Measurements from ENCODE around the gene CLN3. TPM values are rescaled to one million over a fixed set of nuclear protein-coding genes. Genes with fewer than 3 reads are reported as not detected.
A peak's percentile ranks its signal among the peaks of the same experiment; 100 is the strongest.

CLN3 gene
- total and polyA plus RNA-seq, 9 of the 15 experiments (the other 6 are each of a cell fraction or from before 2014, with no cell fraction given): 2.5 to 27.1 (median 11.6) TPM

GRCh38 chr16:28514246-28514645 is 22.4 kb upstream of the CLN3 start:
- FAIRE-seq: no peak
- ATAC-seq: no peak; the same call in 2 of the 3 replicates
- Histone ChIP-seq H3K27me3 (ENCODE audit: control insufficient read depth in 2 of 2, insufficient read depth in 2 of 2, low read length in 2 of 2) (no peaks in the 10 kb centered on the region; a peak in 1 of 5 replicates), H3K27ac (ENCODE audit: extremely low read depth, low read depth, low read length) (no peak overlapping the region), H3K9me1 (ENCODE audit: control insufficient read depth, insufficient read depth, low read length) (no peaks in the 10 kb centered on the region), H3K9ac (ENCODE audit: insufficient read depth in 1 of 2, low read depth in 2 of 2, low read length in 2 of 2) (peak overlapping the region in 1 of 2 experiments; percentile 52; a peak in 1 of 4 replicates), H2AFZ (ENCODE audit: low read depth, low read length) (no peak overlapping the region), H3K4me3 (no peak overlapping the region), H3K79me2 (ENCODE audit: control insufficient read depth, insufficient read depth, low read length) (no peaks in the 10 kb centered on the region), H3K9me3 (replicated peaks; ENCODE audit: control insufficient read depth, insufficient read depth, low read depth, low read length) (no peaks in the 10 kb centered on the region), H3K4me1 (replicated peaks in 1 of 2; ENCODE audit: control insufficient read depth in 2 of 2, insufficient read depth in 2 of 2, low read length in 2 of 2) (peaks cover 0 to 4% of the 10 kb centered on the region in 2 experiments; a peak in 2 of 5 replicates), H3K36me3 (ENCODE audit: control insufficient read depth, insufficient read depth, low read length) (no peaks in the 10 kb centered on the region), H3K4me2 (ENCODE audit: insufficient read depth, low read length) (no peak overlapping the region), H4K20me1 (replicated peaks; ENCODE audit: control insufficient read depth, insufficient read depth, low read length) (no peaks in the 10 kb centered on the region)
- ChIA-PET CTCF (ENCODE audit: low intra/inter-chr PET ratio) (no interaction called here), POLR2A (no interaction called here)
- BruUV-seq (replicated peaks): no TSS peak
- in situ Hi-C loops (cut with MboI): no loop called here
- WGBS (ENCODE audit: insufficient coverage, low coverage, missing lambda C conversion rate): 60% methylated on average over 7 of the region's 7 CpGs
- intact Hi-C loops (cut with micrococcal nuclease): no loop called here
- DNase-seq (ENCODE audit: extremely low read depth in 1 of 4, low spot score in 3 of 4): no peak
- no peak for TF ChIP-seq SRSF7 (optimal IDR thresholded peaks at IDR 0.05; ENCODE audit: low read depth, low read length)
- TF ChIP-seq, protein P1, sequence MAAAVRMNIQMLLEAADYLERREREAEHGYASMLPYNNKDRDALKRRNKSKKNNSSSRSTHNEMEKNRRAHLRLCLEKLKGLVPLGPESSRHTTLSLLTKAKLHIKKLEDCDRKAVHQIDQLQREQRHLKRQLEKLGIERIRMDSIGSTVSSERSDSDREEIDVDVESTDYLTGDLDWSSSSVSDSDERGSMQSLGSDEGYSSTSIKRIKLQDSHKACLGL (CRISPR knock-in tag; IDR thresholded peaks at IDR 0.05; ENCODE audit: borderline replicate concordance, poor library complexity, severe bottlenecking): no peak
- no peak for TF ChIP-seq ZNF707 (CRISPR knock-in tag; conservative IDR thresholded peaks at IDR 0.05)
- no peak for TF ChIP-seq HEY1 (CRISPR knock-in tag; IDR thresholded peaks at IDR 0.05; ENCODE audit: borderline replicate concordance)
- no peak for TF ChIP-seq BMI1 (IDR thresholded peaks at IDR 0.05; ENCODE audit: low read length)
- TF ChIP-seq CTBP1 (IDR thresholded peaks at IDR 0.05; ENCODE audit: borderline replicate concordance): no peak
- no peak for TF ChIP-seq NR4A1 (CRISPR knock-in tag; IDR thresholded peaks at IDR 0.05)
- TF ChIP-seq NR4A1 (tag; IDR thresholded peaks at IDR 0.05): no peak
- TF ChIP-seq KLF13 (tag; IDR thresholded peaks at IDR 0.05; ENCODE audit: borderline replicate concordance, low read depth): no peak
- TF ChIP-seq PHB2 (IDR thresholded peaks at IDR 0.05; ENCODE audit: low read depth): no peak
- TF ChIP-seq CGGBP1 (CRISPR knock-in tag; IDR thresholded peaks at IDR 0.05): no peak
- no peak for TF ChIP-seq ELF2 (CRISPR knock-in tag; IDR thresholded peaks at IDR 0.05)
- TF ChIP-seq HCFC1 (IDR thresholded peaks at IDR 0.05; ENCODE audit: low read depth, low read length): no peak
- no peak for TF ChIP-seq ZMIZ1 (IDR thresholded peaks at IDR 0.05; ENCODE audit: low read depth in 2 of 2, low read length in 2 of 2)
- TF ChIP-seq CREBBP (IDR thresholded peaks at IDR 0.05; ENCODE audit: low read depth, low read length): no peak
- no peak for TF ChIP-seq ZNF140 (CRISPR knock-in tag; IDR thresholded peaks at IDR 0.05)
- TF ChIP-seq KAT8 (IDR thresholded peaks at IDR 0.05; ENCODE audit: low read depth): no peak
- TF ChIP-seq MBD2 (IDR thresholded peaks at IDR 0.05; ENCODE audit: borderline replicate concordance, low read depth): no peak
- TF ChIP-seq ZNF384 (IDR thresholded peaks at IDR 0.05; ENCODE audit: low read depth, low read length): no peak
